ENCODE data around the gene ACBD7. TPM values are rescaled to one million over a fixed set of nuclear protein-coding genes. Genes with fewer than 3 reads are reported as not detected.
A peak's percentile ranks its signal among the peaks of the same experiment; 100 is the strongest.

Gene ACBD7
- total and polyA plus RNA-seq, 5 experiments from 2014 or later: 0.19 to 1.2 TPM; not detected in 3

GRCh38 chr10:15116225-15116624 lies 27.6 kb upstream of the ACBD7 start:
- DNase-seq: no peak
- no peak for ATAC-seq
- Mint-ChIP-seq H3K9me3 (no peaks in the 10 kb centered on the region), H3K27ac (no peak overlapping the region), H3K4me3 (no peak overlapping the region), H3K27me3 (no peaks in the 10 kb centered on the region), H3K36me3 (peaks cover 0 to 26% (median 26%) of the 10 kb centered on the region in 3 donors), H3K4me1 (peaks cover 0 to 7% (median 5%) of the 10 kb centered on the region in 4 donors)
- POLR2A ChIA-PET: no interaction called here

- H3K27me3 Mint-ChIP-seq: no peaks in the 10 kb centered on the region
- DNase-seq (no peak), ATAC-seq (no peak)
- peak overlapping the region in 2 of 10 donors; percentile 61 to 68 for H3K27ac Mint-ChIP-seq
- H3K4me1 Mint-ChIP-seq: peaks cover 0 to 5% (median 2%) of the 10 kb centered on the region in 4 donors
- H3K4me3 Mint-ChIP-seq: no peak overlapping the region
- POLR2A ChIA-PET: interaction anchor here (1.0 kb wide), 1 partner anchor 12 kb away, joined by 3 read pairs; no protein-coding TSS in a partner anchor
- H3K9me3 Mint-ChIP-seq: no peaks in the 10 kb centered on the region
- peaks cover 0 to 48% (median 16%) of the 10 kb centered on the region in 3 donors for H3K36me3 Mint-ChIP-seq
Measured at GRCh38 chr10:15113766-15114165, 25.2 kb upstream of the ACBD7 start.

GRCh38 chr10:15112657-15113056 lies 24.1 kb upstream of the ACBD7 start:
- no peak for ATAC-seq
- Mint-ChIP-seq H3K36me3 (peaks cover 0 to 59% (median 15%) of the 10 kb centered on the region in 3 donors), H3K27me3 (no peaks in the 10 kb centered on the region), H3K27ac (peak overlapping the region in 1 of 10 donors; percentile 2), H3K4me1 (peaks cover 0 to 5% (median under 1%) of the 10 kb centered on the region in 4 donors), H3K9me3 (no peaks in the 10 kb centered on the region), H3K4me3 (no peak overlapping the region)
- DNase-seq: no peak
- POLR2A ChIA-PET: no interaction called here

- DNase-seq (peak; percentile 36 to 82 (median 60)), ATAC-seq (peak; percentile 98 to 99)
- no peaks in the 10 kb centered on the region for H3K27me3 Mint-ChIP-seq
- H3K9me3 Mint-ChIP-seq: no peaks in the 10 kb centered on the region
- peak overlapping the region in 1 of 10 donors; percentile 51 for H3K4me3 Mint-ChIP-seq
- peaks cover 0 to 14% (median 8%) of the 10 kb centered on the region in 4 donors for H3K4me1 Mint-ChIP-seq
- H3K27ac Mint-ChIP-seq: peak overlapping the region in 9 of 10 donors; percentile 46 to 87 (median 71)
- peaks cover 0 to 82% (median 11%) of the 10 kb centered on the region in 3 donors for H3K36me3 Mint-ChIP-seq
- POLR2A ChIA-PET: interaction anchor here (0.7 to 1.7 kb wide), 3 partner anchors 9 to 53 kb away, joined by 3 to 4 read pairs (median 3); no protein-coding TSS in a partner anchor
Measured at GRCh38 chr10:15106352-15107013, 17.9 kb upstream of the ACBD7 start.

- no peaks in the 10 kb centered on the region for H3K9me3 Mint-ChIP-seq
- no peaks in the 10 kb centered on the region for H3K27me3 Mint-ChIP-seq
- ATAC-seq (no peak), DNase-seq (no peak)
- peak overlapping the region in 5 of 10 donors; percentile 23 to 81 (median 41) for H3K27ac Mint-ChIP-seq
- peaks cover 12 to 33% (median 28%) of the 10 kb centered on the region in 4 donors for H3K4me1 Mint-ChIP-seq
- POLR2A ChIA-PET: interaction anchor here (1.0 to 1.8 kb wide), 2 partner anchors 82 to 150 kb away, joined by 4 to 5 read pairs; partner anchors contain the start of gene DCLRE1C
- no peak overlapping the region for H3K4me3 Mint-ChIP-seq
- peaks cover 0 to 64% (median 6%) of the 10 kb centered on the region in 3 donors for H3K36me3 Mint-ChIP-seq
Measured at GRCh38 chr10:15103513-15103912, 14.9 kb upstream of the ACBD7 start.

- peak overlapping the region; percentile 36 to 90 (median 78) for H3K27ac Mint-ChIP-seq
- peaks cover 22 to 41% (median 37%) of the 10 kb centered on the region in 4 donors for H3K4me1 Mint-ChIP-seq
- POLR2A ChIA-PET: interaction anchor here (0.6 to 0.7 kb wide), 2 partner anchors 133 to 559 kb away, joined by 3 to 4 read pairs; no protein-coding TSS in a partner anchor
- H3K27me3 Mint-ChIP-seq: no peaks in the 10 kb centered on the region
- peak overlapping the region in 5 of 10 donors; percentile 22 to 52 (median 27) for H3K4me3 Mint-ChIP-seq
- no peak for ATAC-seq
- peaks cover 0 to 40% (median 4%) of the 10 kb centered on the region in 3 donors for H3K36me3 Mint-ChIP-seq
- DNase-seq: no peak
- no peaks in the 10 kb centered on the region for H3K9me3 Mint-ChIP-seq
Measured at GRCh38 chr10:15099886-15100285, 11.3 kb upstream of the ACBD7 start.

- DNase-seq (peak; percentile 85 to 99 (median 94)), ATAC-seq (peak; percentile 80 to 81)
- no peaks in the 10 kb centered on the region for H3K9me3 Mint-ChIP-seq
- H3K36me3 Mint-ChIP-seq: peaks cover 0 to 14% (median 0%) of the 10 kb centered on the region in 3 donors
- no peaks in the 10 kb centered on the region for H3K27me3 Mint-ChIP-seq
- peak within 1 kb of the TSS; percentile 96 to 99 (median 98) for H3K27ac Mint-ChIP-seq
- POLR2A ChIA-PET: interaction anchor here (0.6 to 1.4 kb wide), 6 partner anchors 9 to 218 kb away, joined by 3 to 6 read pairs (median 4); partner anchors contain the start of genes NMT2 and SUV39H2
- H3K4me3 Mint-ChIP-seq: peak within 1 kb of the TSS; percentile 94 to 99 (median 96)
- H3K4me1 Mint-ChIP-seq: peaks cover 22 to 41% (median 36%) of the 10 kb centered on the region in 4 donors
Measured at GRCh38 chr10:15097011-15097812, 8.6 kb upstream of the ACBD7 start, which contains the start of gene RPP38. Gene RPP38 (plus strand): TSS chr10:15097355. CDS start chr10:15103315, 5,960 bp downstream.

GRCh38 chr10:15096661-15097010 lies 8.1 kb upstream of the ACBD7 start:
- Mint-ChIP-seq H3K27me3 (no peaks in the 10 kb centered on the region), H3K27ac (peak overlapping the region; percentile 81 to 99 (median 98)), H3K9me3 (no peaks in the 10 kb centered on the region), H3K4me1 (peaks cover 22 to 41% (median 32%) of the 10 kb centered on the region in 4 donors), H3K4me3 (peak overlapping the region; percentile 94 to 99 (median 96)), H3K36me3 (peaks cover 0 to 8% (median 0%) of the 10 kb centered on the region in 3 donors)
- POLR2A ChIA-PET: interaction anchor here (1.4 kb wide), 1 partner anchor 10 kb away, joined by 3 read pairs; no protein-coding TSS in a partner anchor
- peak; percentile 20 to 40 for ATAC-seq
- DNase-seq: no peak

- Mint-ChIP-seq H3K4me3 (no peak overlapping the region), H3K27ac (peak overlapping the region in 1 of 10 donors; percentile 9), H3K9me3 (no peaks in the 10 kb centered on the region), H3K27me3 (no peaks in the 10 kb centered on the region), H3K36me3 (no peaks in the 10 kb centered on the region), H3K4me1 (peaks cover 10 to 16% (median 12%) of the 10 kb centered on the region in 4 donors)
- ATAC-seq (no peak), DNase-seq (no peak)
- POLR2A ChIA-PET: no interaction called here
Measured at GRCh38 chr10:15092855-15093408, 4.4 kb upstream of the ACBD7 start.

- Mint-ChIP-seq H3K9me3 (no peaks in the 10 kb centered on the region), H3K27me3 (no peaks in the 10 kb centered on the region), H3K4me1 (peaks cover 2 to 7% (median 4%) of the 10 kb centered on the region in 4 donors), H3K4me3 (no peak overlapping the region), H3K27ac (no peak overlapping the region), H3K36me3 (no peaks in the 10 kb centered on the region)
- POLR2A ChIA-PET: interaction anchor here (0.6 kb wide), 1 partner anchor 274 kb away, joined by 3 read pairs; no protein-coding TSS in a partner anchor
- ATAC-seq (no peak), DNase-seq (no peak)
Measured at GRCh38 chr10:15091418-15091817, 2.8 kb upstream of the ACBD7 start.

- Mint-ChIP-seq H3K4me1 (peaks cover 0 to 15% (median 0%) of the 10 kb centered on the region in 4 donors), H3K27me3 (no peaks in the 10 kb centered on the region), H3K9me3 (no peaks in the 10 kb centered on the region), H3K4me3 (peak overlapping the region in 6 of 10 donors; percentile 9 to 42 (median 36)), H3K27ac (peak overlapping the region in 1 of 10 donors; percentile 57), H3K36me3 (no peaks in the 10 kb centered on the region)
- DNase-seq: peak in 3 of 10 donors; percentile 16 to 25 (median 16)
- peak in 1 of 2 donors; percentile 26 for ATAC-seq
- POLR2A ChIA-PET: no interaction called here
Measured at GRCh38 chr10:15084502-15084922, 4.1 kb downstream of the ACBD7 start.
